Ascending aorta (tissue), 2 donors: ENCODE data around the gene ERRFI1. TPM values are rescaled to one million over a fixed set of nuclear protein-coding genes. Genes with fewer than 3 reads are reported as not detected.

Experiments used
- DNase-seq, 2 donors: peaks; one replicate each; pipeline ENCODE4 v3.0.0-alpha.2; 2019; ENCODE audit warnings: low spot score in 2 of 2
- H3K27ac ChIP-seq, 2 donors: fragments of 200-600 bp; sonication (generic); one replicate each; pipeline ENCODE4 v1.5.1; 2016 to 2017; ENCODE audit warnings: mild to moderate bottlenecking in 1 of 2
- H3K27me3 ChIP-seq: fragments of 200-600 bp; sonication (generic); one replicate; pipeline ENCODE4 v1.5.1; 2017
- H3K36me3 ChIP-seq, 2 donors: fragments of 200-600 bp; sonication (generic); one replicate each; pipeline ENCODE4 v1.5.1; 2016
- H3K4me1 ChIP-seq, 2 donors: fragments of 200-600 bp; sonication (generic); one replicate each; pipeline ENCODE4 v1.5.1; 2016 to 2017; ENCODE audit warnings: mild to moderate bottlenecking in 1 of 2
- H3K4me3 ChIP-seq, 2 donors: fragments of 200-600 bp; sonication (generic); one replicate each; pipeline ENCODE4 v1.5.1; 2016 to 2017; ENCODE audit warnings: mild to moderate bottlenecking in 1 of 2
- H3K9me3 ChIP-seq, 2 donors: fragments of 200-600 bp; sonication (generic); one replicate each; pipeline ENCODE4 v1.5.1; 2016
- intact Hi-C: fragments of 100-400 bp; cut with DNase I; formaldehyde crosslinking; loops from one replicate; pipeline ENCODE4 v1.15.1; 2023
- total RNA-seq: library from RNA; depleted of rRNA; stranded (reverse); fragments of >200 nt; gene quantifications from one replicate; pipeline ENCODE4 v1.1.0, GENCODE V29; 2016
- TF ChIP-seq, protein P1 (sequence below), 3 experiments: fragments of 200-600 bp in 2 of 3; fragments of 450-650 bp in 1 of 3; sonication (generic) in 2 of 3; IDR thresholded peaks; one replicate each; pipeline ENCODE4 v1.5.1; 2016 to 2019; ENCODE audit warnings: antibody characterized with exemption in 3 of 3, mild to moderate bottlenecking in 1 of 3, moderate library complexity in 1 of 3

Gene ERRFI1
- total RNA-seq, 1 donor from 2014 or later = 59.7 TPM

DNA sequence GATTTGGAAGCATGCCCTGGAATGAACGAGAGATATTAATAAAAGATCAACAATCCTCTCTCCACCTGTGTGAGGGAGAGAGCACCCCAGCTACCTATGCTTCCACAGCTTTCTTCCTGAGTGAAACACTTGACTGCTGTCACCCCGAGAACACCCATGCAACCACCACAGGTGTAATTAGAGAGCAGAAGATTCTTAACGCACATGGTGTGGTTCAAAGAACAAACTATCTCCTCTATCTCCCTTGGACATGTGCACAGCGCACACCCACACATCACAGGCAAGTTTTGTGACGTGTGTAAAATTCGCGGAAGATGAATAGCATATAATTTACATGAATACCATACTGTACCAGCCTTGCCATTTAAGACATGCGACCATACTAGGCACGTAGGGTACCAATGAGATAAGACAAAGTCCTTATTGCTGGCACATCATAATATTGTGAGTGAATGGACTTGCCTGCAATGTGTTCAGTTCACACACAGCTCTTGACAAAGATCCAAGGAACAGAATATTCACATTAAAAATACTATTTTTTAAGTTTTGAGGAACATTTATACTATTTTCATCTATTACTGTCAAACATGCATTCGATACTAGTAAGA is 11.6 kb downstream of the ERRFI1 start:
- TF ChIP-seq, protein P1, sequence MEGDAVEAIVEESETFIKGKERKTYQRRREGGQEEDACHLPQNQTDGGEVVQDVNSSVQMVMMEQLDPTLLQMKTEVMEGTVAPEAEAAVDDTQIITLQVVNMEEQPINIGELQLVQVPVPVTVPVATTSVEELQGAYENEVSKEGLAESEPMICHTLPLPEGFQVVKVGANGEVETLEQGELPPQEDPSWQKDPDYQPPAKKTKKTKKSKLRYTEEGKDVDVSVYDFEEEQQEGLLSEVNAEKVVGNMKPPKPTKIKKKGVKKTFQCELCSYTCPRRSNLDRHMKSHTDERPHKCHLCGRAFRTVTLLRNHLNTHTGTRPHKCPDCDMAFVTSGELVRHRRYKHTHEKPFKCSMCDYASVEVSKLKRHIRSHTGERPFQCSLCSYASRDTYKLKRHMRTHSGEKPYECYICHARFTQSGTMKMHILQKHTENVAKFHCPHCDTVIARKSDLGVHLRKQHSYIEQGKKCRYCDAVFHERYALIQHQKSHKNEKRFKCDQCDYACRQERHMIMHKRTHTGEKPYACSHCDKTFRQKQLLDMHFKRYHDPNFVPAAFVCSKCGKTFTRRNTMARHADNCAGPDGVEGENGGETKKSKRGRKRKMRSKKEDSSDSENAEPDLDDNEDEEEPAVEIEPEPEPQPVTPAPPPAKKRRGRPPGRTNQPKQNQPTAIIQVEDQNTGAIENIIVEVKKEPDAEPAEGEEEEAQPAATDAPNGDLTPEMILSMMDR (IDR thresholded peaks at IDR 0.05) = no peak
- DNase-seq = no peak
- H3K27me3 ChIP-seq = no peaks in the 10 kb centered on the region
- no peak overlapping the region for H3K4me3 ChIP-seq
- intact Hi-C loops = loop anchor here (2.0 kb wide), 1 partner anchor 334 kb away; no protein-coding TSS in a partner anchor
- H3K4me1 ChIP-seq = peaks cover 12 to 31% of the 10 kb centered on the region in 2 donors
- H3K36me3 ChIP-seq = peaks cover 41 to 52% of the 10 kb centered on the region in 2 donors
- no peaks in the 10 kb centered on the region for H3K9me3 ChIP-seq
- H3K27ac ChIP-seq = peak overlapping the region in 1 of 2 donors; percentile 68

DNA sequence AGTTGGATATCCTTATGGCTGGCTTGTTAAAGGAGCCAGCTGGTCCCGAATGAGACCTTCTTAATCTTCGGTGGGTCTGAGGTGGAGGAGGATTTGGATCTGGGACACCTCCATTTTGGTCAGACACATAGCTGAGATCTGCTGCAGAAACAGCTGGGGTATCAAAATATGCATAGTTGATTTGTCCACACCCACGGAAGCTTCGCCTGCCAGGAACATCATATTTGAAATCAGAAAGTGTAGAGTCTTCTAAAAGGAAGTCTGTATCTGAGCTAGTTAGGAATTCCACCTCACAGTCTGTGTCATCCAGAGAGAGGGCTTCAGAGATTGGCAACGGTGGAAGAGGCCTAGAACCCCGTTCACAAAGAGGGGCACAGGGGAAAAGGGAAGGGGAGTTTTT is 12.3 kb downstream of the ERRFI1 start:
- Histone ChIP-seq H3K27ac (no peak overlapping the region), H3K36me3 (peaks cover 47 to 57% of the 10 kb centered on the region in 2 donors), H3K4me1 (peaks cover 12 to 25% of the 10 kb centered on the region in 2 donors), H3K27me3 (no peaks in the 10 kb centered on the region), H3K4me3 (no peak overlapping the region), H3K9me3 (no peaks in the 10 kb centered on the region)
- DNase-seq = no peak
- TF ChIP-seq, protein P1 (IDR thresholded peaks at IDR 0.05) = no peak
- intact Hi-C loops = loop anchor here (2.0 kb wide), 1 partner anchor 335 kb away; no protein-coding TSS in a partner anchor

DNA sequence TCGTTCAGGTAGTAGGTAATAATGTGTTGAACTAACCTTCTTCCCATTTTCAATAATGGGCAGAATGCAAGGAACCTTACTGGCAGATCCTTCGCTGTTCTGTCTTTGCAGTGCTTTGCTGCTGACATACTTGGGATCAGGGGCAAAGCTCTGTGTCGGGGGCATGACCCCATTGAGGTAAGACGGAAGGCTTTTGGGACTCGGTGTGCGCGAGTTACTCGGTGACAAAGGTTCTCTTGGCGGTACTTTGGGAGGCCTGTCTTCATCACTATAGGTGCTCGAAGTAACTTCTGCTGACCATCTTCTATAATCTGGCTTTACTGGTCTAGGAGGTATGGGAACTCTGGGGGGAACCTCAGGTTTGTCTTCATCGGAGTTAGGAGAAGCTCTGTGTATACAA is 12.7 kb downstream of the ERRFI1 start:
- TF ChIP-seq, protein P1 (IDR thresholded peaks at IDR 0.05) = no peak
- H3K4me3 ChIP-seq = no peak overlapping the region
- no peak overlapping the region for H3K27ac ChIP-seq
- no peaks in the 10 kb centered on the region for H3K9me3 ChIP-seq
- H3K27me3 ChIP-seq = no peaks in the 10 kb centered on the region
- H3K36me3 ChIP-seq = peaks cover 50 to 57% of the 10 kb centered on the region in 2 donors
- DNase-seq = no peak
- intact Hi-C loops = no loop called here
- H3K4me1 ChIP-seq = peaks cover 12 to 25% of the 10 kb centered on the region in 2 donors

DNA sequence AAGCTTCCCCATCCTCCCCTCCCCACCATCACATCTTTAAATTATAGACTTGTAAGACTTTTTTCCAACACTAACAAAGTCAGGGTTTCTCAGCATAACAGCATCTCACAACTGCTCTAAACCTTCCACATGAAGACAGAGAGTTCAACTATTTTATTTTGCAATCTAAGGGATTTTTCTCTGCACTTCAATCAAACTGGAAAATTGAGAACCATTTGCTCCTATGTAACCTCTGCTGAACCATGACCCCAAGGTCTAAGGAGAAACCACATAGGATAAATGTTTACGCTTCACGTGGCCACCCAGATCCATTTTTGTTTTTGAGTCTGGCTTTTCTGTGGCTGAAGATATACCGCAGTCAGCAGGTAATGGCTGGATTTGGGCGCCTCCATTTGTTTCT is 13.2 kb downstream of the ERRFI1 start:
- peaks cover 12 to 22% of the 10 kb centered on the region in 2 donors for H3K4me1 ChIP-seq
- no peak overlapping the region for H3K27ac ChIP-seq
- no peak overlapping the region for H3K4me3 ChIP-seq
- intact Hi-C loops = no loop called here
- TF ChIP-seq, protein P1 (IDR thresholded peaks at IDR 0.05) = no peak
- H3K36me3 ChIP-seq = peaks cover 51 to 57% of the 10 kb centered on the region in 2 donors
- no peaks in the 10 kb centered on the region for H3K27me3 ChIP-seq
- no peaks in the 10 kb centered on the region for H3K9me3 ChIP-seq
- no peak for DNase-seq

DNA sequence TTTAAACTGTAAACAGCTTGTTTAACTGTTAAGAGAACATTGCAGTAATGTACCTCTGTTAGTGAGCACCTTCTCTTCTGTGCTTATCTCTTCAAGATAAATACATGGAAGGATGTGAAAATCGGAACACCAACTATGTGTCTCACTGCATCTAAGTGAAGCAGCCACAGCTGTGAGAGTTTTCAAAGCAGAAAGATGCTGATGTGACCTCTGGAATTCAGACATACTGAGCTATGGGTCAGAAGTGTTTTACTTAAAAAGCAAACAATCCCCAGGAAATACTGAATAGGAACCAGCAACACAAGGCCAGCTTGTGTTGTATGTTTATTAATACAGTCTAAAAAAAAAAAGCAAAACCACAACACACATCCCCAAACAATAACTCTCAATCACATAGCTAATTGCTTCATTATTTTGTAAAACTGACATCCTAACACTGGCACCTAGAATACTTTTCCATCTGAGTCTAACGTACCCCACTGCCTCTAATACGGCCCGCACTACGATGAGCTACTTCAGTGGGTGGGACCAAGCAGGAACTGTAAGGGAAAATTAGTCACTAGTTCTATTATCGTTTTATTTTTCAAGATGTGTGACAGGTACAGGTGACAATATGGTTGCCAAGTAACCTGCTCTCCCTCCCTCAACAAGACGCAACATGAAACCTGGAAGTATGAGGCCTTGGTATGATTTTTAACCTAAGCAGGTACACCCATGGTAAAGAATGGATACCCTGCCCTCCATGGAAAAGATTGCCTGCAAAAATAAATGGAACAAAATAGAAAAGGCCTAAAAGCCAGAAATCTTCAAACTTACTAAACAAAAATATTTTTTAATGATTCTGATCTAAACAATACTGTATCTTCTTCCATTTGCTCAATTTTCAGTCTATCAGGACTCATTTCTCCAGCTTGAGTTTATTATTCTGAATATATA is 13.9 kb downstream of the ERRFI1 start:
- Histone ChIP-seq H3K4me3 (no peak overlapping the region), H3K4me1 (peaks cover 12 to 17% of the 10 kb centered on the region in 2 donors), H3K27ac (no peak overlapping the region), H3K9me3 (no peaks in the 10 kb centered on the region), H3K27me3 (no peaks in the 10 kb centered on the region), H3K36me3 (peaks cover 51 to 57% of the 10 kb centered on the region in 2 donors)
- DNase-seq = no peak
- intact Hi-C loops = no loop called here
- TF ChIP-seq, protein P1 (IDR thresholded peaks at IDR 0.05) = no peak
